Spinal cord (tissue), 10 donors: ENCODE results near the gene SLC25A51. TPM values are rescaled to one million over a fixed set of nuclear protein-coding genes. Genes with fewer than 3 reads are reported as not detected.

Source experiments
- DNase-seq, 6 donors: peaks; one replicate each; pipeline versions ENCODE4 v3.0.0 to v3.0.0-alpha.2; 2013 to 2015; ENCODE audit warnings: low spot score in 6 of 6, low read depth in 4 of 6
- H3K27ac ChIP-seq: one replicate; pipeline ENCODE4 v1.5.1; 2013; ENCODE audit warnings: low read depth, low read length, control low read depth
- H3K27me3 ChIP-seq: one replicate; pipeline ENCODE4 v1.6.1; 2013; ENCODE audit warnings: low read length; ENCODE audit not compliant: control insufficient read depth, insufficient read depth
- H3K36me3 ChIP-seq: one replicate; pipeline ENCODE4 v1.6.1; 2013; ENCODE audit warnings: low read length; ENCODE audit not compliant: control insufficient read depth, insufficient read depth
- H3K4me1 ChIP-seq: one replicate; pipeline ENCODE4 v1.6.1; 2013; ENCODE audit warnings: low read length; ENCODE audit not compliant: control insufficient read depth, insufficient read depth
- H3K4me3 ChIP-seq: one replicate; pipeline ENCODE4 v1.5.1; 2013; ENCODE audit warnings: low read depth, low read length, control low read depth
- H3K9me3 ChIP-seq: one replicate; pipeline ENCODE4 v1.6.1; 2013; ENCODE audit warnings: low read length; ENCODE audit not compliant: control insufficient read depth, insufficient read depth
- WGBS: methylation state at CpG from one replicate; pipeline ENCODE4 v1.1.5; 2013; ENCODE audit warnings: missing lambda C conversion rate; ENCODE audit not compliant: insufficient coverage; 5-methylcytosine and 5-hydroxymethylcytosine counted together
- polyA plus RNA-seq, 2 donors: library from polyadenylated mRNA; unstranded; fragments of 120-200 nt; gene quantifications; one replicate each; pipeline ENCODE4 v1.2.1, GENCODE V29; 2013; ENCODE audit not compliant: insufficient read length in 2 of 2
- total RNA-seq, 2 donors: library from RNA; depleted of rRNA in 1 of 2; stranded (reverse); fragments of 120-200 nt in 1 of 2; fragments of >200 nt in 1 of 2; gene quantifications; one replicate each; pipeline versions ENCODE4 v1.2.3 to v1.2.4, GENCODE V29; 2013 to 2014
- donor health status: healthy.

SLC25A51 gene
- total and polyA plus RNA-seq, 4 donors: 19.8 to 56.3 (median 29.6) TPM

DNA sequence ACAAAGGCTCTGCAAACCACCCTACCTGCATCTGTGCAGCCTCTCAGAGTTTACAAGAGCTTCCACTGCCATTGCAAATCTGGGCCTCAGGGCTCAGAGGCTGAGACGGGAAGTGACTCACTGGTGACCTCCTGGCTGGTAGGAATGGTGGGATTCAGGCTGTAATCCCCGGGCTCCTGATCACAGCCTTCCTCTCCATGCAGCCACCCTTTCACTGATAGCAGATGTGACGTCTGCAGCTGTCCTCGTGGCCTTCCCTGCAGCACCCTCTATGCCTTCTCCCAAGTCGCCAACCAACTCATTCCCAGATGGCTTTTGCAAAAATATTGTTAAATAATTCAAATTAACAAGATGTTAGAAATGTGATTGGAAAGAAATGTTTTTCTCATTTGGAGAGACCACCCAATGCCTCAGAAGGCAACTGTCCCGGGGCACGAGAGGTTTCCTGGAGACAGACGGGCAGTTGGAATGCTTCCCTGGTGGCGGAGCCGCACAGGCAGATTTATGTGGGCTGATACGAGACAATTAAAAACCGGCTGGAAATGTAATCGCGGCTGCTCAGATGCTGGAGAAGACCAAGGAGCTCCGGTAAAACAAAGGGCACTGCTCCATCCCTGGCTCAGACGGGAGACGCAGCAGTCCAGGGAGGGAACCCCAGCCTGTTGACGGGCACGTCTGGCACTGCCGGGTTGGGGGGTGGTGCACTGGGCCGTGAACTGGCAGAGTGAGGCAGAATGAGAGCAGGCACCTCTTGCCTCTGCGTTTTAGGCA is 34.4 kb upstream of the SLC25A51 start:
- Histone ChIP-seq H3K27ac (peak overlapping the region; percentile 13), H3K27me3 (no peaks in the 10 kb centered on the region), H3K4me1 (peaks cover 47% of the 10 kb centered on the region), H3K36me3 (no peaks in the 10 kb centered on the region), H3K4me3 (no peak overlapping the region), H3K9me3 (no peaks in the 10 kb centered on the region)
- 22% methylated on average over 18 of the region's 22 CpGs for WGBS
- peak in 2 of 6 donors; percentile 85 to 89 for DNase-seq

- H3K27me3 ChIP-seq: no peaks in the 10 kb centered on the region
- H3K9me3 ChIP-seq: no peaks in the 10 kb centered on the region
- H3K4me3 ChIP-seq: no peak overlapping the region
- H3K4me1 ChIP-seq: peaks cover 38% of the 10 kb centered on the region
- H3K27ac ChIP-seq: no peak overlapping the region
- DNase-seq: peak in 1 of 6 donors; percentile 85
- 50% methylated on average over 2 of the region's 9 CpGs for WGBS
- H3K36me3 ChIP-seq: no peaks in the 10 kb centered on the region
These were observed 33.4 kb upstream of the SLC25A51 start for GRCh38 chr9:37937366-37937765.

GRCh38 chr9:37936965-37937364 is 33.0 kb upstream of the SLC25A51 start:
- H3K36me3 ChIP-seq: no peaks in the 10 kb centered on the region
- H3K4me1 ChIP-seq: peaks cover 34% of the 10 kb centered on the region
- no peak overlapping the region for H3K4me3 ChIP-seq
- no peaks in the 10 kb centered on the region for H3K9me3 ChIP-seq
- 63% methylated on average over 2 of the region's 4 CpGs for WGBS
- H3K27me3 ChIP-seq: no peaks in the 10 kb centered on the region
- DNase-seq: no peak
- H3K27ac ChIP-seq: no peak overlapping the region

GRCh38 chr9:37936376-37936775 is 32.4 kb upstream of the SLC25A51 start:
- Histone ChIP-seq H3K4me3 (no peak overlapping the region), H3K36me3 (no peaks in the 10 kb centered on the region), H3K9me3 (no peaks in the 10 kb centered on the region), H3K27me3 (no peaks in the 10 kb centered on the region), H3K4me1 (peaks cover 28% of the 10 kb centered on the region), H3K27ac (no peak overlapping the region)
- 53% methylated on average over 2 of the region's 5 CpGs for WGBS
- DNase-seq: no peak

- DNase-seq: no peak
- Histone ChIP-seq H3K4me1 (peaks cover 26% of the 10 kb centered on the region), H3K27ac (no peak overlapping the region), H3K27me3 (no peaks in the 10 kb centered on the region), H3K4me3 (no peak overlapping the region), H3K36me3 (no peaks in the 10 kb centered on the region), H3K9me3 (no peaks in the 10 kb centered on the region)
- 84% methylated on average over 13 of the region's 14 CpGs for WGBS
These were observed 31.2 kb upstream of the SLC25A51 start for GRCh38 chr9:37935096-37935495.

DNA sequence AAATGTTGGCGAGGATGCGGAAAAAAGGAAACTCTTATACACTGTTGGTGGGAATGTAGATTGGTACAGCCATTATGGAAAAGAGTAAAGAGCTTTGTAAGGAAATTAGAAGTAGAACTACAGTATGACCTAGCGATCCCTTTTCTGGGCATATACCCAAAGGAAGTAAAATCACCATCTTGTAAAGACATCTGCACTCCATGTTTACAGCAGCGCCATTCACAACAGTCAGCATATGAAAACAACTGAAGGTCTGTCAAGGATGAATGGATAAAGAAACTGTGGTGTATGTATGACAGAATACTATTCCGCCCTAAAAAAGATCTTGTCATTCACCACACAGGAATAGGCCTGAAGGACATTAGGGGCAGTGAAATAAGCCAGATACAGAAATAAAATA is 27.7 kb upstream of the SLC25A51 start:
- H3K27me3 ChIP-seq: no peaks in the 10 kb centered on the region
- no peak overlapping the region for H3K4me3 ChIP-seq
- H3K27ac ChIP-seq: no peak overlapping the region
- WGBS: no CpG with 5 or more reads among the region's 5 CpGs
- peaks cover 9% of the 10 kb centered on the region for H3K36me3 ChIP-seq
- peak in 1 of 6 donors; percentile 58 for DNase-seq
- H3K9me3 ChIP-seq: no peaks in the 10 kb centered on the region
- H3K4me1 ChIP-seq: peaks cover 32% of the 10 kb centered on the region

GRCh38 chr9:37929441-37929895 is 25.5 kb upstream of the SLC25A51 start:
- Histone ChIP-seq H3K27me3 (no peaks in the 10 kb centered on the region), H3K36me3 (peaks cover 9% of the 10 kb centered on the region), H3K9me3 (no peaks in the 10 kb centered on the region), H3K4me1 (peaks cover 45% of the 10 kb centered on the region), H3K4me3 (no peak overlapping the region), H3K27ac (no peak overlapping the region)
- no peak for DNase-seq
- WGBS: 75% methylated on average over 11 of the region's 11 CpGs

DNA sequence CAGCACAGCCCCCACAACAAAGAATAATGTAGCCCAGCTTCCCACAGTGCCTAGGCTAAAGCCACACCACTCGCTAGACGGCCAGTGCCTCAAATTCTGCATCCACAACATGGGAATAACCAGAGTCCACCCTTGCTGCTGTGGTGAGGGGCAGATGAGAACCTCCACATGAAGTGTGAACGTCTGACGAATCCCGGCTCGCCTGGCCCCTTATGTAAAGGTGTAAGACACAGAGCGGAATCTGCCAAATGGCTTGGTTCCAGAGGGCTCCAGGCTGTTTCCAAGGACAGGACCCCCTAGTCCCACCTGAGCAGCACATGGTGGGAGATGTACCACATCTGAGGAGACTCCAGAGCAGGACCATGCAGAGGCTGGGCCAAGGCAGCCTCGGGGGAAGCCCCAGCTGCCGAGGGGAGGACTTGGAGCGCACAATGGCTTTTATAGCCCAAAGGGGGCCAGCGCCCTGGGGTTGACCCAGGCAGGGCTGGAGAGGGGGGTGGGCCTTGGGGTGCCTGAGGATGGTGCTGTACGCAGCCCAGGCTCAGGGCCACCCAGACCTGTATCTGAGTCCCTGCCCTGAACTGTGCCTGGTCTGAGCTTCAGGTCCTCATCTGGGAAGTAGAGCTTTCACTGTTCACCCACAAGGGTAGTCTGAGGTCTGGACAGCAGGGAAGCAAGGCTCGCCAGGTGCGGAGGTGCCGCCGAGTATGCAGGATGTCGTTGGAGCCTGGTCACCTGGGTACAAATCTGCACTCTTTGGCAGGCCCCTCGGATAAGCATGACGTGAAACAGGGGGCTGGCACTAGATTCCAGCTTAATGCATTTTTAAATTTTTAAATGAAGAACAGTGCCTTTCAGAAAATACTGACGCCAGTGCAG is 24.9 kb upstream of the SLC25A51 start:
- Histone ChIP-seq H3K4me1 (peaks cover 50% of the 10 kb centered on the region), H3K27ac (no peak overlapping the region), H3K36me3 (peaks cover 9% of the 10 kb centered on the region), H3K27me3 (no peaks in the 10 kb centered on the region), H3K9me3 (no peaks in the 10 kb centered on the region), H3K4me3 (no peak overlapping the region)
- WGBS: 84% methylated on average over 20 of the region's 20 CpGs
- DNase-seq: no peak

DNA sequence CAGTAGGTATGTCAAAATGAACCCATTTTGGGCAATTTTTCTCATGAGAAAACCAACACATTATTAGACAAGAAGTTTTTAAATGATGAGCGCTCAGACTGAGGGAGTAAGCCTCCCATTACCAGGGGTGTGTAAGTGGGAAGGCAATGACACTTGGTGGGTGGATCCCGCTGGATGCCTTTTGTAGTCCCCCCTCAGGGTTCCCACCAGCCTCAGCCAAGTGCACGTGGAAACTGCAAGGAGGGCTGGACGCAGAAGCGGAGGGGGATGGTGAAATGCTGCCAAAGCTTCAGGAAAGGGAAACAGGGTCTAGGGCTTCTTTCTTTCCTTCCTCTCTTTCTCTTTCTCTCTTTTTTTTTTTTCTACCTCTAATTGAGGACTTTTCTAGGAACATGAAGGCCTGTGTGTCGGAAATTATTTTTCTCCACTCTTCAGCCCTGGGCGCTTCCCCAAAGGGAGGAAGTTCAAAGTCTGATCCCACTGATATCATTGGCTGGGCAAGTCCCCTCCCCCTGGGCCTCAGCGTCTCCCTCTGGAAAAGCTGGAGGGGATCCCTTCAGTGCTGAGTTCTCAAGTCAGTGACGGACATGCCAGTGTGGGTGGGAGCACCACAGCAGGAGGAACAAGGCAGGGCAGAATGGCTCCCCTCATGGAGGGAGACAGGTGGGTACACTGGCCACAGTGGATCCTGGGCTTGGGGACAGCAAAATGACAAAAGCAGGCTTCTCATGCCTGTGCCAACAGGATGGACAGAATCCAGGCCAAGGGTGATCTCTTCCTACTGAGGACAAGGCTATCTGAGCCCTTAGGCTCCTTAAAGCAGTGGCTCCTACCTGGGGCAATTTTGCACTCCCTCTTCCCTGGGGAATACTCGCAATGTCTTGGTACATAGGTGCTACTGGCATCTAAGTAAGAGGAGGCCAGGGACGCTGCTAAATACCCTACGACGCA is 23.9 kb upstream of the SLC25A51 start:
- peaks cover 58% of the 10 kb centered on the region for H3K4me1 ChIP-seq
- H3K27ac ChIP-seq: no peak overlapping the region
- 71% methylated on average over 8 of the region's 13 CpGs for WGBS
- peaks cover 9% of the 10 kb centered on the region for H3K36me3 ChIP-seq
- H3K4me3 ChIP-seq: no peak overlapping the region
- no peaks in the 10 kb centered on the region for H3K27me3 ChIP-seq
- no peak for DNase-seq
- no peaks in the 10 kb centered on the region for H3K9me3 ChIP-seq
